HepG2 (cell line): ENCODE data around the gene DNAJC13. TPM values are rescaled to one million over a fixed set of nuclear protein-coding genes. Genes with fewer than 3 reads are reported as not detected.
"Not testable (repeated sequence)": the region's sequence is repeated elsewhere in the genome, so short reads cannot be mapped to it uniquely, and the experiment has no call there.

ENCODE experiments used
- ATAC-seq: fragments of 200-7000 bp; cut with Tn5 transposase; 3 replicates; pipeline ENCODE4 v1.9.1; 2020; ENCODE audit warnings: mild to moderate bottlenecking, moderate library complexity
- BruUV-seq: library from RNA; stranded (reverse); fragments of 400-500 nt; replicated peaks from 2 replicates; lab custom pipeline; 2021; lab: Mats Ljungman, UMichigan
- CTCF ChIA-PET: fragments of 300-600 bp; formaldehyde crosslinking; extraction: SDS; loops from one replicate; lab custom pipeline; 2021; ENCODE audit warnings: low total read pairs, inconsistent platforms, low intra/inter-chr PET ratio; lab: Yijun Ruan, JAX
- POLR2A ChIA-PET: fragments of 350-600 bp; sonication (Branson Sonifier 250); formaldehyde crosslinking; loops from one replicate; lab custom pipeline; 2020; ENCODE audit warnings: antibody characterized with exemption, inconsistent platforms; lab: Yijun Ruan, JAX
- DNase-seq: peaks from one replicate; pipeline ENCODE4 v3.0.0-alpha.2; 2015; ENCODE audit warnings: low spot score
- FAIRE-seq: peaks from 3 replicates; lab custom pipeline; 2011; peaks lifted over from hg19 to GRCh38; lab: Jason Lieb, UNC
- H2AFZ ChIP-seq: one replicate; pipeline ENCODE4 v1.6.1; 2011; ENCODE audit warnings: low read length, inconsistent platforms
- H3K27ac ChIP-seq: fragments of 300-600 bp; 3 replicates; pipeline ENCODE4 v1.8.0; 2011; ENCODE audit warnings: mixed run types, mild to moderate bottlenecking, mixed read lengths, low read length, inconsistent platforms; ENCODE audit not compliant: insufficient read depth; ENCODE audit errors: extremely low read length
- H3K27me3 ChIP-seq, 2 experiments: fragments of 200-600 bp in 1 of 2; 2 replicates in 1 of 2; 3 replicates in 1 of 2; pipeline versions ENCODE4 v1.6.0 to v1.8.0; 2011; ENCODE audit warnings: low read length in 2 of 2, mild to moderate bottlenecking in 2 of 2, moderate library complexity in 2 of 2, inconsistent platforms in 1 of 2; ENCODE audit not compliant: insufficient read depth in 2 of 2, control insufficient read depth in 1 of 2
- H3K36me3 ChIP-seq, 2 experiments: fragments of 200-600 bp in 1 of 2; replicated peaks in 1 of 2; 2 replicates in 1 of 2; 3 replicates in 1 of 2; pipeline versions ENCODE4 v1.5.1 to v1.8.0; 2011; ENCODE audit warnings: low read length in 2 of 2, inconsistent platforms in 1 of 2; ENCODE audit not compliant: insufficient read depth in 2 of 2, control insufficient read depth in 1 of 2
- H3K4me1 ChIP-seq: 2 replicates; pipeline ENCODE4 v1.5.1; 2012; ENCODE audit warnings: low read length, inconsistent platforms; ENCODE audit not compliant: insufficient read depth
- H3K4me2 ChIP-seq: 2 replicates; pipeline ENCODE4 v1.6.0; 2011; ENCODE audit warnings: low read depth, low read length, inconsistent platforms
- H3K4me3 ChIP-seq, 3 experiments: fragments of 200-600 bp in 1 of 3; sonication (generic), shearing (Covaris generic) in 1 of 3; replicated peaks in 1 of 3; 2 replicates each; pipeline ENCODE4 v1.5.1; 2011 to 2016; ENCODE audit warnings: low read length in 3 of 3, inconsistent platforms in 2 of 3, low read depth in 2 of 3, mild to moderate bottlenecking in 2 of 3, control low read depth in 1 of 3, mixed read lengths in 1 of 3; ENCODE audit not compliant: insufficient read depth in 1 of 3
- H3K79me2 ChIP-seq: one replicate; pipeline ENCODE4 v1.6.1; 2011; ENCODE audit warnings: low read length, inconsistent platforms; ENCODE audit not compliant: insufficient read depth
- H3K9ac ChIP-seq: 2 replicates; pipeline ENCODE4 v1.6.0; 2011; ENCODE audit warnings: mild to moderate bottlenecking, low read depth, low read length, inconsistent platforms; ENCODE audit not compliant: insufficient read depth
- H3K9me3 ChIP-seq: 2 replicates; pipeline ENCODE4 v1.5.1; 2012; ENCODE audit warnings: mild to moderate bottlenecking, low read length
- H4K20me1 ChIP-seq: 2 replicates; pipeline ENCODE4 v1.6.0; 2011; ENCODE audit warnings: inconsistent platforms, mild to moderate bottlenecking, low read length, moderate library complexity; ENCODE audit not compliant: insufficient read depth
- TEAD2 ChIP-seq: sonication (generic); formaldehyde crosslinking; IDR thresholded peaks from 2 replicates; pipeline ENCODE4 v1.9.0; 2021; ENCODE audit warnings: missing genetic modification reagents
- ZNF10 ChIP-seq: sonication (generic); formaldehyde crosslinking; IDR thresholded peaks from 2 replicates; pipeline ENCODE4 v1.4.0; 2020; ENCODE audit warnings: mild to moderate bottlenecking, low read depth, missing genetic modification reagents, borderline replicate concordance
- WGBS: methylation state at CpG from one replicate; pipeline ENCODE4 v1.1.6; 2017; ENCODE audit warnings: low lambda C conversion rate; 5-methylcytosine and 5-hydroxymethylcytosine counted together
- in situ Hi-C: cut with HindIII; loops from 2 replicates; pipeline ENCODE4 v1.10.0; 2017; ENCODE audit warnings: low pct_unique_long_range_greater_than_20kb; ENCODE audit not compliant: extremely low pct_ligation_motif_present
- intact Hi-C: fragments of 100-400 bp; cut with micrococcal nuclease; formaldehyde crosslinking; loops from one replicate; pipeline ENCODE4 v1.10.0; 2022; ENCODE audit not compliant: unreplicated experiment
- polyA plus RNA-seq, 8 experiments: library from polyadenylated mRNA; depleted of rRNA in 3 of 8; stranded (reverse) in 7 of 8; unstranded in 1 of 8; fragments of >200 nt; fragmentation: Illumina TruSeq in 4 of 8; extraction: Trizol in 4 of 8; gene quantifications; 2 replicates each; pipeline versions ENCODE4 v1.2.1 to v1.2.3, GENCODE V29; 2011 to 2016; ENCODE audit warnings: low read depth in 4 of 8, missing spikeins in 1 of 8, mixed read lengths in 1 of 8; ENCODE audit not compliant: insufficient read depth in 1 of 8
- total RNA-seq, 5 experiments: library from RNA; depleted of rRNA; stranded (reverse); fragments of >200 nt; fragmentation: Illumina TruSeq; extraction: Trizol; gene quantifications; 2 replicates each; pipeline ENCODE4 v1.2.3, GENCODE V29; 2016; ENCODE audit warnings: low read depth in 1 of 5

DNAJC13 gene
- total and polyA plus RNA-seq, 2 of the 13 experiments (the other 11 are each of a cell fraction or from before 2014, with no cell fraction given) = 9.1 to 26.2 TPM

GRCh38 chr3:132556036-132556386, 138.7 kb downstream of the DNAJC13 start:
- FAIRE-seq, H3K4me3 ChIP-seq, H3K27ac ChIP-seq, H3K9ac ChIP-seq, CTCF ChIA-PET, DNase-seq, H3K4me1 ChIP-seq, H3K36me3 ChIP-seq, H3K27me3 ChIP-seq, in situ Hi-C loops, POLR2A ChIA-PET, H3K79me2 ChIP-seq, H2AFZ ChIP-seq, BruUV-seq, intact Hi-C loops, ATAC-seq, H3K4me2 ChIP-seq, H4K20me1 ChIP-seq, H3K9me3 ChIP-seq: not testable (repeated sequence)
- 95% methylated on average over 3 of the region's 3 CpGs for WGBS

- ChIA-PET CTCF (no interaction called here), POLR2A (no interaction called here)
- intact Hi-C loops (no loop called here), in situ Hi-C loops (no loop called here)
- 93% methylated on average over 8 of the region's 8 CpGs for WGBS
- no TSS peak for BruUV-seq
- Histone ChIP-seq H4K20me1 (no peaks in the 10 kb centered on the region), H3K27ac (no peak overlapping the region), H3K4me3 (no peak overlapping the region), H3K79me2 (no peaks in the 10 kb centered on the region), H3K4me1 (0 out of 2 replicates have a peak, but pooled peaks cover 7% of the 10 kb centered on the region), H3K9ac (no peak overlapping the region), H3K4me2 (no peak overlapping the region), H3K27me3 (no peaks in the 10 kb centered on the region), H2AFZ (no peak overlapping the region), H3K9me3 (no peaks in the 10 kb centered on the region), H3K36me3 (peaks cover 3 to 9% of the 10 kb centered on the region in 2 experiments; a peak in 1 of 5 replicates)
- FAIRE-seq = no peak
- TF ChIP-seq ZNF10 (CRISPR knock-in tag) = no peak
- no peak for TF ChIP-seq TEAD2
- DNase-seq = no peak
- ATAC-seq = no peak
Measured at GRCh38 chr3:132556508-132557159, 139.3 kb downstream of the DNAJC13 start.
